Progenitor cell of endocrine pancreas (in vitro differentiated cells): Measurements from ENCODE around the gene RING1. TPM values are rescaled to one million over a fixed set of nuclear protein-coding genes. Genes with fewer than 3 reads are reported as not detected.

Experiments
- DNase-seq: peaks from one replicate; pipeline ENCODE4 v3.0.0; 2021; ENCODE audit warnings: low spot score; ENCODE audit not compliant: unreplicated experiment
- H3K27ac Mint-ChIP-seq: 2 replicates; pipeline ENCODE4 v1.8.0; 2021; ENCODE audit warnings: mild to moderate bottlenecking, moderate library complexity, mixed read lengths
- H3K27me3 Mint-ChIP-seq: 2 replicates; pipeline ENCODE4 v1.8.0; 2021; ENCODE audit warnings: mixed read lengths
- H3K36me3 Mint-ChIP-seq: 2 replicates; pipeline ENCODE4 v1.8.0; 2022; ENCODE audit warnings: mixed read lengths; ENCODE audit not compliant: insufficient read depth
- H3K4me1 Mint-ChIP-seq: 2 replicates; pipeline ENCODE4 v1.8.0; 2021; ENCODE audit warnings: low read depth, mixed read lengths
- H3K4me3 Mint-ChIP-seq: 2 replicates; pipeline ENCODE4 v1.8.0; 2021; ENCODE audit warnings: low read depth, mild to moderate bottlenecking, moderate library complexity, mixed read lengths
- H3K9me3 Mint-ChIP-seq: 2 replicates; pipeline ENCODE4 v1.8.0; 2021; ENCODE audit warnings: low read depth, mixed read lengths
- CTCF ChIP-seq: fragments of 200-600 bp; sonication (generic); IDR thresholded peaks from one replicate; pipeline ENCODE4 v1.5.0; 2021; ENCODE audit warnings: antibody characterized with exemption, mild to moderate bottlenecking; ENCODE audit not compliant: unreplicated experiment
- total RNA-seq: library from RNA; stranded (reverse); gene quantifications from 2 replicates; pipeline ENCODE4 v1.2.1, GENCODE V29; 2021

RING1 gene
- total RNA-seq, 1 donor from 2014 or later: 62.4 TPM

GRCh38 chr6:33163540-33163939 lies 44.8 kb upstream of the RING1 start:
- H3K27ac Mint-ChIP-seq: no peak overlapping the region
- no peak overlapping the region for H3K4me3 Mint-ChIP-seq
- TF ChIP-seq CTCF: no peak

DNA sequence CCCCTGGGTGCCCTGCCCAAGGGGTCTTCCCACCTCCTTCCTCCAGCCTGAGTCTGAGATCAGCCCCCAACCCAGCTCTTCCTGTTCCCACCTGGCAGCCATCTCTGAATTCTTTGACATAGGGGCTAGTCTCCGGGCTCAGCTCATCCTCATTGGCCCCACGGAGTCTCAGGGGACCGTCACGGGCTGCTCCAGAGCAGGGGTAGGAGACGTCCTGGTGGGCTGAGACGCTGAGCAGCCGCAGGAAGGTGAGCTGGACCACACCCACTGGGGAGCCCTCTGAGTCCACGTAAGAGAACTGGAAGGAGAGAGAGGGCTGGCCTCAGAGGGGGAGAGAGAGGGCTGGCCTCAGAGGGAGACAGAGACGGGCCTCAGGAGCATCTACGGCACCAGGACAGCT lies 44.1 kb upstream of the RING1 start:
- Mint-ChIP-seq H3K4me1 (peaks cover 1% of the 10 kb centered on the region), H3K9me3 (no peaks in the 10 kb centered on the region), H3K27ac (peak overlapping the region; percentile 27), H3K4me3 (no peak overlapping the region), H3K27me3 (peaks cover 38% of the 10 kb centered on the region), H3K36me3 (no peaks in the 10 kb centered on the region)
- DNase-seq: no peak
- no peak for TF ChIP-seq CTCF

More at GRCh38 chr6:33163540-33163939, 44.8 kb upstream of the RING1 start:
- no peaks in the 10 kb centered on the region for H3K9me3 Mint-ChIP-seq
- no peak for DNase-seq
- peaks cover 1% of the 10 kb centered on the region for H3K4me1 Mint-ChIP-seq
- H3K27me3 Mint-ChIP-seq: peaks cover 37% of the 10 kb centered on the region
- H3K36me3 Mint-ChIP-seq: no peaks in the 10 kb centered on the region

DNA sequence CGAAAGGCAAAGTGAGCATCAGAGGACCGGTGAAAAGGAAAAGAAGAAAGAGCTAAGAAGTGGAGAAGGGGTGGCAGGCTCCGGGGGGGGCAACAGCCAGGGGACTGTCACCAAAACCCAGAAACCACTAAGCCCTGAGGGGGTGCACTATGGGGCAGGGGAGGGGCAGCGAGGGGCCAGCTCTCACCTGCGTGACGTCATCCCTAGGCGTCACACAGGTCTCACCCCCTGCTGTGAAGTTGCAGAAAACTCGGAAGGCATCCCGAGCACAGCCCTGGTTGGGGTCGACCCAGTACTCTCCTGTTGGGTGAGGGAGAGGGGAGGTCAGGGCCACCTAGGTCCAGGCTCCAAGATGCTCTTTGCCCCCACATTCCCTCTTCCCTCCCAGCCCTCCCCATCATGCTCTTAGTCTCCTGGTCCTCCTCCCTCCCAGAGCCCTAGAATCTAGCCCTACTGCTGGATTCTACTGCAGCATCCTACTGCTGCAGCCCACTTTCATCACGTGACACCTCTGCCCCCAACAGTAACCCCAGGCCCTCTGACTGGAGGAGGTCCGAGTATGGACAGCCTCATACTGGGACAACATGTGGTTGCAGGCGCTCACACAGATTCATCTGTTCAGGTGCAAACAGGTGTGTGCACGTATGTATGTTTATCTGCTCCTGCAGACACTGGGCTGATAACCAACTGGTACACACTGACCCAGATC lies 43.5 kb upstream of the RING1 start:
- peaks cover 1% of the 10 kb centered on the region for H3K4me1 Mint-ChIP-seq
- no peaks in the 10 kb centered on the region for H3K36me3 Mint-ChIP-seq
- H3K27ac Mint-ChIP-seq: no peak overlapping the region
- DNase-seq: no peak
- H3K27me3 Mint-ChIP-seq: peaks cover 37% of the 10 kb centered on the region
- no peak overlapping the region for H3K4me3 Mint-ChIP-seq
- H3K9me3 Mint-ChIP-seq: no peaks in the 10 kb centered on the region
- TF ChIP-seq CTCF: no peak

GRCh38 chr6:33165581-33166258 lies 42.6 kb upstream of the RING1 start:
- Mint-ChIP-seq H3K4me1 (peaks cover 1% of the 10 kb centered on the region), H3K9me3 (no peaks in the 10 kb centered on the region), H3K27me3 (peaks cover 34% of the 10 kb centered on the region), H3K4me3 (no peak overlapping the region), H3K36me3 (no peaks in the 10 kb centered on the region), H3K27ac (no peak overlapping the region)
- no peak for TF ChIP-seq CTCF
- DNase-seq: no peak

- H3K9me3 Mint-ChIP-seq: no peaks in the 10 kb centered on the region
- no peak overlapping the region for H3K27ac Mint-ChIP-seq
- no peaks in the 10 kb centered on the region for H3K36me3 Mint-ChIP-seq
- DNase-seq: no peak
- peaks cover 1% of the 10 kb centered on the region for H3K4me1 Mint-ChIP-seq
- TF ChIP-seq CTCF: no peak
- H3K27me3 Mint-ChIP-seq: peaks cover 29% of the 10 kb centered on the region
- no peak overlapping the region for H3K4me3 Mint-ChIP-seq
Measured at GRCh38 chr6:33166363-33166762, 41.9 kb upstream of the RING1 start.
